ENCODE measurements around the gene LRRC70.

GRCh38 chr5:62575066-62575465, 3.6 kb upstream of the LRRC70 start:
- TF ChIP-seq CTCF (IDR thresholded peaks at IDR 0.05) (no peak), POLR2A (IDR thresholded peaks at IDR 0.05; ENCODE audit: low read depth) (no peak), POLR2AphosphoS5 (IDR thresholded peaks at IDR 0.05) (no peak), EP300 (IDR thresholded peaks at IDR 0.05) (no peak)
